Fibroblast of mammary gland (primary cell): Measurements from ENCODE around the gene CCSER1.
"Not testable (repeated sequence)": the region's sequence is repeated elsewhere in the genome, so short reads cannot be mapped to it uniquely, and the experiment has no call there.

Experiments
- DNase-seq: peaks from one replicate; pipeline ENCODE4 v3.0.0-alpha.2; 2010; ENCODE audit warnings: low read depth
- H3K4me3 ChIP-seq: 2 replicates; pipeline ENCODE4 v1.5.1; 2011; ENCODE audit warnings: low read depth, mild to moderate bottlenecking, low read length, moderate library complexity; ENCODE audit not compliant: control insufficient read depth
- CTCF ChIP-seq: conservative IDR thresholded peaks from 2 replicates; pipeline ENCODE4 v1.5.1; 2011; ENCODE audit warnings: low read depth, low read length, inconsistent platforms; ENCODE audit not compliant: control insufficient read depth, insufficient read depth

The CCSER1 gene

GRCh38 chr4:90837241-90837640, 710.0 kb downstream of the CCSER1 start:
- no peak for DNase-seq
- no peak for TF ChIP-seq CTCF
- H3K4me3 ChIP-seq, result no peak overlapping the region

- H3K4me3 ChIP-seq, DNase-seq: not testable (repeated sequence)
Measured at GRCh38 chr4:90838859-90839258, 711.7 kb downstream of the CCSER1 start.

- DNase-seq, result no peak
- TF ChIP-seq CTCF, result no peak
Measured at GRCh38 chr4:90840291-90840690, 713.1 kb downstream of the CCSER1 start.

GRCh38 chr4:90840828-90841227, 713.6 kb downstream of the CCSER1 start:
- no peak for DNase-seq
- no peak for TF ChIP-seq CTCF

More at GRCh38 chr4:90840291-90840690, 713.1 kb downstream of the CCSER1 start:
- no peak overlapping the region for H3K4me3 ChIP-seq

GRCh38 chr4:90841676-90842075, 714.5 kb downstream of the CCSER1 start:
- no peak for TF ChIP-seq CTCF
- H3K4me3 ChIP-seq, result no peak overlapping the region
- no peak for DNase-seq

More at GRCh38 chr4:90840828-90841227, 713.6 kb downstream of the CCSER1 start:
- no peak overlapping the region for H3K4me3 ChIP-seq

GRCh38 chr4:90842960-90843359, 715.8 kb downstream of the CCSER1 start:
- DNase-seq, result no peak
- no peak overlapping the region for H3K4me3 ChIP-seq
- no peak for TF ChIP-seq CTCF

- TF ChIP-seq CTCF, result no peak
- no peak for DNase-seq
- H3K4me3 ChIP-seq, result no peak overlapping the region
Measured at GRCh38 chr4:90844241-90844640, 717.0 kb downstream of the CCSER1 start.
